Measurements from ENCODE around the gene GPT2.

GPT2 gene

DNA sequence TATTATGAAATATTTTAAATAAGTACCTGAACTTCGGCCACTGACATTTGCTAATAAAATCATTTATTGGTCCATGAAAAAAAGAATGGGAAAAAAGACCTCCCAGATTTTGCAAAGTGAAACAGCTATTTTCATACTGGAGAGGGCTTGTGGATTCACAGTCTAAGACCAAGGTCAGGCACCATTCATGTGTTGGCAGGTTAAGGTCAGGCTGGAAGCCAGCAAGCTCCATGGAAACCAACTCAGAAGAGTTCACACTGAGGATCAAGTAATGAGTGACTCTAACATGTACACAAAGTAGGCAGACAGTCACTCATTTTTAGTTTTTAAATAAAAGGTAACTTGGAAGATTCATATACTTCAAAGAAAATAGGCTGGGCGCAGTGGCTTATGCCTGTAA lies 85.9 kb downstream of the GPT2 start:
- Histone ChIP-seq H3K9ac (ENCODE audit: low read length) (peak overlapping the region; percentile 23), H3K27ac (ENCODE audit: low read length, poor library complexity, severe bottlenecking) (no peak overlapping the region), H3K4me2 (ENCODE audit: low read length, poor library complexity, severe bottlenecking) (no peak overlapping the region), H3K27me3 (ENCODE audit: control insufficient read depth in 1 of 2, insufficient read depth in 1 of 2, low read length in 2 of 2) (no peaks in the 10 kb centered on the region), H2AK5ac (ENCODE audit: low read length, severe bottlenecking) (no peak overlapping the region), H2AFZ (ENCODE audit: low read depth, low read length) (no peak overlapping the region), H3K4me3 (ENCODE audit: insufficient read depth in 1 of 2, low read depth in 1 of 2, low read length in 2 of 2) (no peak overlapping the region), H4K8ac (ENCODE audit: low read length) (no peak overlapping the region), H3K4me1 (ENCODE audit: control insufficient read depth, insufficient read depth, low read depth, low read length) (peaks cover 3% of the 10 kb centered on the region), H3K79me1 (replicated peaks; ENCODE audit: low read length, poor library complexity, severe bottlenecking) (peaks cover 14% of the 10 kb centered on the region), H3K4ac (ENCODE audit: low read depth in 1 of 2, low read length in 2 of 2) (no peak overlapping the region), H2BK15ac (ENCODE audit: low read depth, poor library complexity, severe bottlenecking) (no peak overlapping the region), H2BK12ac (ENCODE audit: low read length in 2 of 2) (no peak overlapping the region), H2BK5ac (ENCODE audit: low read depth, low read length, poor library complexity, severe bottlenecking) (no peak overlapping the region), H3K9me3 (ENCODE audit: control insufficient read depth, low read length) (no peaks in the 10 kb centered on the region), H3K36me3 (ENCODE audit: control insufficient read depth in 1 of 2, insufficient read depth in 2 of 2, low read depth in 1 of 2, low read length in 2 of 2) (peaks cover 21 to 61% of the 10 kb centered on the region in 2 experiments), H3K14ac (ENCODE audit: low read length in 2 of 2) (no peak overlapping the region), H3K23ac (ENCODE audit: low read length in 2 of 2) (no peak overlapping the region), H3K18ac (ENCODE audit: low read depth in 1 of 2, low read length in 2 of 2) (no peak overlapping the region), H2BK120ac (ENCODE audit: low read depth, low read length) (no peak overlapping the region), H4K91ac (ENCODE audit: low read length) (no peak overlapping the region)
- no peak for DNase-seq
- WGBS: 100% methylated on average over 2 of the region's 2 CpGs

DNA sequence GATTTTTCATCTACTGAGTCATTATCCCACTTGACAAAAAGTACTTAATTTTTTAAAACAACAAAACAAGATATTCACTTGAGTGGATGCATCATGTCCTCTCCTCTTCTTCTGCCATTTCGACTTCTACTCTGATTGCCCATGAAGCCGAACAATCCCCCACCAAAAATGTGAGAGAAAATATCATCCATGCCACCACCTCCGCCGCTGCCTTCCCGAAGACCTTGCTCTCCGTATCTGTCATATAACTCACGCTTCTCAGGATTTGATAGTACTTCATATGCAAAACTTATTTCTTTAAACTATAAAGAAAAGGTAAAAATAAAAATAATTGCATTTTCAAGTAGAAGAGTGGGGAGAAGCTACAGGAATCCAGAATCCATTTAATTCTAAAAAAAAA lies 87.1 kb downstream of the GPT2 start:
- no peaks in the 10 kb centered on the region for H3K27me3 ChIP-seq (ENCODE audit: control insufficient read depth in 1 of 2, insufficient read depth in 1 of 2, low read length in 2 of 2)
- no peak overlapping the region for H3K18ac ChIP-seq (ENCODE audit: low read depth in 1 of 2, low read length in 2 of 2)
- no peak overlapping the region for H3K4me3 ChIP-seq (ENCODE audit: insufficient read depth in 1 of 2, low read depth in 1 of 2, low read length in 2 of 2)
- H3K4ac ChIP-seq (ENCODE audit: low read depth in 1 of 2, low read length in 2 of 2): no peak overlapping the region
- no peak for DNase-seq
- H3K27ac ChIP-seq (ENCODE audit: low read length, poor library complexity, severe bottlenecking): no peak overlapping the region
- no peak overlapping the region for H2AFZ ChIP-seq (ENCODE audit: low read depth, low read length)
- peaks cover 9% of the 10 kb centered on the region for H3K79me1 ChIP-seq (replicated peaks; ENCODE audit: low read length, poor library complexity, severe bottlenecking)
- no peak overlapping the region for H4K91ac ChIP-seq (ENCODE audit: low read length)
- peaks cover 14 to 49% of the 10 kb centered on the region in 2 experiments for H3K36me3 ChIP-seq (ENCODE audit: control insufficient read depth in 1 of 2, insufficient read depth in 2 of 2, low read depth in 1 of 2, low read length in 2 of 2)
- whole genome bisulfite sequencing: 90% methylated on average over 3 of the region's 7 CpGs
- no peaks in the 10 kb centered on the region for H3K9me3 ChIP-seq (ENCODE audit: control insufficient read depth, low read length)
- H3K4me2 ChIP-seq (ENCODE audit: low read length, poor library complexity, severe bottlenecking): no peak overlapping the region
- no peak overlapping the region for H3K23ac ChIP-seq (ENCODE audit: low read length in 2 of 2)
- H2BK12ac ChIP-seq (ENCODE audit: low read length in 2 of 2): no peak overlapping the region
- H3K4me1 ChIP-seq (ENCODE audit: control insufficient read depth, insufficient read depth, low read depth, low read length): peaks cover 3% of the 10 kb centered on the region
- no peak overlapping the region for H3K14ac ChIP-seq (ENCODE audit: low read length in 2 of 2)
- H2BK5ac ChIP-seq (ENCODE audit: low read depth, low read length, poor library complexity, severe bottlenecking): no peak overlapping the region
- no peak overlapping the region for H4K8ac ChIP-seq (ENCODE audit: low read length)
- H2AK5ac ChIP-seq (ENCODE audit: low read length, severe bottlenecking): no peak overlapping the region
- no peak overlapping the region for H2BK120ac ChIP-seq (ENCODE audit: low read depth, low read length)
- H2BK15ac ChIP-seq (ENCODE audit: low read depth, poor library complexity, severe bottlenecking): no peak overlapping the region
- H3K9ac ChIP-seq (ENCODE audit: low read length): peak overlapping the region; percentile 97

DNA sequence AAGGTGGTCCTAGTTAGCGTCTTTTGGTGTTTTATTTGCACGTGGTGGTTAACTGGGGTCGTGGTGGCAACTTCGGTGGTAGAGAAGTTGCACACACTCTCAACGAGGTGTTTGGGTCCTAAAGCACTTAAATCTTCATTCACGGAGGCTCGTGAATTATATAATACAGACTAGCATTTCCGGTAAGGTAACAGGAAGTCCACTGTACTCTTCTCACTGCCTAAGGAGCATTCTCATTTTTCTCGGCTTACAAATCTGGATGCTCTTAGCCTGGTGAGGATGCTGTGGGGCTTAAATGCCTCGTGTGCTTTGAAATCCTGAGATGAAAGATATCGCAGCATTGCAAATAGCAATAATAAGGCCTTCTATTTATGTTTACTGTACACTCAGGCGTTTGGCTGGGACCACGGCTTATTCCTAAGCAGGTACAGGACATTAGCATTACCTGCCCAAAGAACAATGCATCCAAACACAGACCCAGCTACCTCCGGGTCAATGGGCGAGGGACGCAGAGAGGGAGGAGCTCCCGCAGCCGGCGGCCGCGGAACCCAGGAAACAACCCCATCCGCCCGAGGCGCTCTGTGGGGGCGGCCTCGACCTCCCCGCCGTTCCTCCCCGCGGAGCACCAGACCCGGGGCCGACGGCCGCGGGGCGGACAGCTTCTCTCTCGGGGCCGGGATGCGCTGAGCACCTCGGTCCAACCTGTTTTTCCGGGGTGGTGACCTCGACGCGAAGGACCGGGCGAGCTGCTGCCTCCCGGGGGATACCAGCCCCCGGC lies 88.5 kb downstream of the GPT2 start:
- peaks cover 3% of the 10 kb centered on the region for H3K4me1 ChIP-seq (ENCODE audit: control insufficient read depth, insufficient read depth, low read depth, low read length)
- peak overlapping the region; percentile 68 for H3K27ac ChIP-seq (ENCODE audit: low read length, poor library complexity, severe bottlenecking)
- H2AK5ac ChIP-seq (ENCODE audit: low read length, severe bottlenecking): peak overlapping the region; percentile 86
- no peak overlapping the region for H3K14ac ChIP-seq (ENCODE audit: low read length in 2 of 2)
- H3K23ac ChIP-seq (ENCODE audit: low read length in 2 of 2): no peak overlapping the region
- 4% methylated on average over 37 of the region's 48 CpGs for WGBS
- H2AFZ ChIP-seq (ENCODE audit: low read depth, low read length): no peak overlapping the region
- peak overlapping the region; percentile 70 for H3K4ac ChIP-seq (ENCODE audit: low read depth in 1 of 2, low read length in 2 of 2)
- H3K18ac ChIP-seq (ENCODE audit: low read depth in 1 of 2, low read length in 2 of 2): peak overlapping the region; percentile 78 to 90
- peak overlapping the region; percentile 46 for H4K91ac ChIP-seq (ENCODE audit: low read length)
- peak overlapping the region; percentile 49 for H4K8ac ChIP-seq (ENCODE audit: low read length)
- H3K27me3 ChIP-seq (ENCODE audit: control insufficient read depth in 1 of 2, insufficient read depth in 1 of 2, low read length in 2 of 2): no peaks in the 10 kb centered on the region
- peaks cover 3% of the 10 kb centered on the region for H3K79me1 ChIP-seq (replicated peaks; ENCODE audit: low read length, poor library complexity, severe bottlenecking)
- H3K4me2 ChIP-seq (ENCODE audit: low read length, poor library complexity, severe bottlenecking): peak overlapping the region; percentile 81
- H2BK120ac ChIP-seq (ENCODE audit: low read depth, low read length): peak overlapping the region; percentile 62
- no peak overlapping the region for H2BK12ac ChIP-seq (ENCODE audit: low read length in 2 of 2)
- peak; percentile 40 for DNase-seq
- peak overlapping the region; percentile 97 for H3K9ac ChIP-seq (ENCODE audit: low read length)
- H3K4me3 ChIP-seq (ENCODE audit: insufficient read depth in 1 of 2, low read depth in 1 of 2, low read length in 2 of 2): peak overlapping the region; percentile 83 to 95
- peaks cover 6 to 36% of the 10 kb centered on the region in 2 experiments for H3K36me3 ChIP-seq (ENCODE audit: control insufficient read depth in 1 of 2, insufficient read depth in 2 of 2, low read depth in 1 of 2, low read length in 2 of 2)
- H2BK5ac ChIP-seq (ENCODE audit: low read depth, low read length, poor library complexity, severe bottlenecking): peak overlapping the region; percentile 21
- H3K9me3 ChIP-seq (ENCODE audit: control insufficient read depth, low read length): no peaks in the 10 kb centered on the region
- no peak overlapping the region for H2BK15ac ChIP-seq (ENCODE audit: low read depth, poor library complexity, severe bottlenecking)

DNA sequence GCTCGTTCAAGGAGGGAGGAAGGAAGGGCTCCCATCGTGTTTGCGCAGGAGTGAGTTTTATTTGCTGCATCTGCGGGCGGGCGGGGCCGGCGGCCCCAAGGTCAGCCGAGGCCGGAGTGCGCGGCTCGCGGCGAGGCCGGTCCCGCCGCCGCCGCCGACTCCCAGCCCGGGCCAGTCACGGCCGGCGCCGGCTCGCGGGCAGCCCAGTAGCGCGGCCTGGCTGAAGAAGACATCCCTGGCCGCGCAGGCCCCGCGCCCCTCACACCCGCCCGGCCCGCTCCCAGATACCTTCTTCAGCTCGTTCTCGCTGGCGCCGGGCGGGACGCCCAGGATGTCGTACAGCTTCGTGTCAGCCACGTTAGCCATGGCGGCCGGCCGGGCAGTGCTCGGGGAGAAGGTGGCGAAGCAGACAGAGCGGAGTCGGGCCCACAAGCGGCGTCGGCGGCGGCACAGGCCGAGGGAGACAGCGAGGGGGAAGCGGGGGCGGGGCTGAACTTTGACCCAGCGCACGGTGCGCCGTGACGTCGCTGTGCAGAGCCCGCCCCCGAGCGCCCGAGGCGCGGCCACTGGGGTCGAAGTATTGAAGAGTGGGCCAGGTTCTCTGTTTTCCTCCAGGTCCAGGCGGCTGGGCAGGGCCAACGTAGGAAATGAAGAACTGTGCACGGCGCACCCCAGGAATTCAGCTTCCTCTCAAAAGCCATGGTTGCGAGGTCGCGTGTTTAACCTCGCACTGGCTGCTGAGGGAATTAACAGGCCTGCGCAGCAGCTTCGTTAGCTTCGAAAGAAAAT lies 89.2 kb downstream of the GPT2 start, which contains the start of gene DNAJA2:
Gene DNAJA2 (minus strand): TSS at position 468 of the 789 bp plus-strand sequence. CDS start 102 bp downstream, at position 366.
- Histone ChIP-seq H4K91ac (ENCODE audit: low read length) (peak within 1 kb of the TSS; percentile 93), H3K36me3 (ENCODE audit: control insufficient read depth in 1 of 2, insufficient read depth in 2 of 2, low read depth in 1 of 2, low read length in 2 of 2) (peaks cover 4 to 28% of the 10 kb centered on the region in 2 experiments), H3K9me3 (ENCODE audit: control insufficient read depth, low read length) (no peaks in the 10 kb centered on the region), H3K27me3 (ENCODE audit: control insufficient read depth in 1 of 2, insufficient read depth in 1 of 2, low read length in 2 of 2) (no peaks in the 10 kb centered on the region), H3K9ac (ENCODE audit: low read length) (peak within 1 kb of the TSS; percentile 97), H3K14ac (ENCODE audit: low read length in 2 of 2) (peak within 1 kb of the TSS in 1 of 2 experiments; percentile 12), H3K4me1 (ENCODE audit: control insufficient read depth, insufficient read depth, low read depth, low read length) (peaks cover 3% of the 10 kb centered on the region), H2BK120ac (ENCODE audit: low read depth, low read length) (peak within 1 kb of the TSS; percentile 62), H2BK5ac (ENCODE audit: low read depth, low read length, poor library complexity, severe bottlenecking) (peak within 1 kb of the TSS; percentile 21), H2AFZ (ENCODE audit: low read depth, low read length) (peak within 1 kb of the TSS; percentile 66), H2BK15ac (ENCODE audit: low read depth, poor library complexity, severe bottlenecking) (peak within 1 kb of the TSS; percentile 26), H3K4me3 (ENCODE audit: insufficient read depth in 1 of 2, low read depth in 1 of 2, low read length in 2 of 2) (peak within 1 kb of the TSS; percentile 83 to 95), H2AK5ac (ENCODE audit: low read length, severe bottlenecking) (no peak within 1 kb of the TSS), H3K18ac (ENCODE audit: low read depth in 1 of 2, low read length in 2 of 2) (peak within 1 kb of the TSS; percentile 90 to 97), H3K4me2 (ENCODE audit: low read length, poor library complexity, severe bottlenecking) (peak within 1 kb of the TSS; percentile 81), H3K4ac (ENCODE audit: low read depth in 1 of 2, low read length in 2 of 2) (peak within 1 kb of the TSS; percentile 70), H4K8ac (ENCODE audit: low read length) (peak within 1 kb of the TSS; percentile 96), H3K79me1 (replicated peaks; ENCODE audit: low read length, poor library complexity, severe bottlenecking) (peaks cover 2% of the 10 kb centered on the region), H3K27ac (ENCODE audit: low read length, poor library complexity, severe bottlenecking) (peak within 1 kb of the TSS; percentile 81), H3K23ac (ENCODE audit: low read length in 2 of 2) (no peak within 1 kb of the TSS), H2BK12ac (ENCODE audit: low read length in 2 of 2) (no peak within 1 kb of the TSS)
- peak; percentile 90 for DNase-seq
- WGBS: under 1% methylated on average over 63 of the region's 86 CpGs

Measured in mesenchymal stem cell (in vitro differentiated cells and primary cell).